ENCODE data around the gene SUSD1.

The SUSD1 gene

DNA sequence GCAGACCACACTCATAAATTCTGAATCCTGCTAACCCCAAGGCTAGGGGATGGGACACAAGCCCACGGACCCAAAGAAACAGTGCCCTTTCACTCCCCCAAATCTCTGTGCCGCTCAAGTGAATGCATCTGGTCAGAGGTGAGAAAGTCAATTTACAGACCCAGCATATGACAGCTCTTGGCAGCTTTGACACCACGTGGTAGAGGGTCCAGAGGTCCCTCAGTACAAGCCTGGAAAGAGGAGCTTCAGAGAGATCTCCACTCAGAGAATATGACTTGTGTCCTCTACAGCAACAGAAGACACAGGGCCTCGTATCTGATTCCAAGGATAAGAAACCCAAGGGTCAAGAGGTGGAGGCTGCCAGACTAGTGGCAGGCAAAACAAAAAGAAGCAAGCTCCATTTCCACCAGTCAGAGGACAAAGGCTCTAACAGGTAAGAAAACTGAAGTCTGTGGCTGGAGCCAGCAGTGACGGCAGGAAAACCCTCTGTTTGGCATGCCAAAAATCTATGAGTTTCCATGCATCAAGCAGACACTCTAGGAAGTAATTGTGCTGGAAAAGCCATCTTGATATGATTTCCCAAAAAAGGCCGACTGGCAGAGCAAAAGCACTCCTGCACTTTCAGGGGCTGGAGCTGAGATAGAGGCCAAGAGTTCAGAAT lies 139.8 kb downstream of the SUSD1 start:
- DNase-seq, result no peak

DNA sequence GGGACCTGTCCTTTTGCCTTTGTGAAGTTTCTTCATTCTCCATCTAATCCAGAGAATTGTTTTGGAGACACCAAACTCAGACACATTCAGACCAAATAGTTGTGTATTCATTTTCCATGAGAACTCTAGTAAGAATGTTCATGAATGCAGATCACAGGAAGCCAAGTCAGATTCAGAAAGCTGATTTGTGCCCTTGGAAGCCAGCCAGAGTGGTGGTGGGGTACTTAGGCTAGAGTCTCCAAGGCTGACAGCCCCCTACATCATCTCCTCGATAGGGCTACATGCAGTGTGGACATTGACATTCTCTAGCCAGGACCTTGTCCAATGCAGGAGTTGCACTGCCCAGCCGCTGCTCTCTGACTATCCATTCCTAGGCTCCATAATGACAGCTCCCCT lies 140.9 kb downstream of the SUSD1 start:
- no peak for DNase-seq

- DNase-seq, result peak; percentile 13
Measured at GRCh38 chr9:112033237-112034215, 141.6 kb downstream of the SUSD1 start.

- peak; percentile 8 for DNase-seq
Measured at GRCh38 chr9:112032743-112033142, 142.4 kb downstream of the SUSD1 start.

DNA sequence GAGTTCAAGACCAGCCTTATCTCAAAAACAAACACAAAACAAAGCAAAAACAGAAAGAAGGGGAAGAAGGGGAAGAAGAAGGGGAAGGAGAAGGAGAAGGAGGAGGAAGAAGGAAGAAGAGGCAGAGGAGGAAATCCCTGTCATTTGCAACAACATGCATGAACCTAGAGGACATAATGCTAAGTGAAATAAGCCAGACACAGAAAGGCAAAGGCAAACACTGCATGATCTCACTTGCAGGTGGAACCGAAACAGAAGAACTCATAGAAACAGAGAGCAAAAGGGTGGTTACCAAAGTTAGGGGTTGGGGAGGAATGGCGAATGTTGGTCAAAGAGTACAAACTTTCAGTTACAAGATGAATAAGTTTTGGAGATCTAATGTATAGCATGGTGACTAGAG lies 143.1 kb downstream of the SUSD1 start:
- no peak for DNase-seq

- no peak for DNase-seq
Measured at GRCh38 chr9:112031400-112031799, 143.7 kb downstream of the SUSD1 start.

GRCh38 chr9:112029921-112030444 lies 145.1 kb downstream of the SUSD1 start:
- DNase-seq, result no peak

GRCh38 chr9:112028242-112029221 lies 146.6 kb downstream of the SUSD1 start:
- DNase-seq, result no peak

DNA sequence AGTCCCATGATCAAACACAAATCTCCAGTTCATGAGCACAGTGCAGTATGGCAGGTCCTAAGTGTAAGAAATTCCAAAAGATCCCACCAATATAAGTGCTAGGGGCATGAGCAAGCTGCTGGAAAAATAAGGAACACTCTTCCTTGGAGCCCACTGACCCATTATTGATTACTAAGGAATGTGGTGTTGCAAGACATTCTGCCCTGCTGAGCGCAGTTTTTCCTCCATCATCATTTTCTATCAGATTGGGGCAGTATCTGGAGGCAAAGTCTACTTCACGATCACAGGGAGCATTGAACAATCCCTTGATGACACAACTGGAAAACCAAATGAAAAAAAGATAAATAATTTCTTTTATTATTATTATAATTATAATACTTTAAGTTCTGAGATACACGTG lies 149.2 kb downstream of the SUSD1 start:
- DNase-seq, result no peak

GRCh38 chr9:112021742-112022141 lies 153.4 kb downstream of the SUSD1 start:
- DNase-seq, result no peak

GRCh38 chr9:112020680-112021596 lies 154.2 kb downstream of the SUSD1 start:
- no peak for DNase-seq

DNA sequence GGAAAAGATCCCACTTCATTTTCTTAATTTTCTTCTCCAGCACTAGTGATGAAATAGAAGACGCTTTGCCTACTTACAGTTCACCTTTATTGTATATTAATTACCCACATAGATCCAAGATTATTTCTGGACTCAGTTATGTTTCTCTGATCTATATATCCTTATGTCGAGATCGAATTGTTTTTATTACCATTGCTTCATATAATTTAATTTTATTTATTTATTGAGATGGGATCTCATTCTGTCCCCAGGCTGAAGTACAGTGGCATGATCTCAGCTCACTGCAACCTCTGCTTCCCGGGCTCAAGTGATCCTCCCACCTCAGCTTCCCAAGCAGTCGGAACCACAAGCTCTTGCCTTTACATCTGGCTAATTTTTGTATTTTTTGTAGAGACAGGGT lies 157.2 kb downstream of the SUSD1 start:
- no peak for DNase-seq

GRCh38 chr9:112015736-112016135 lies 159.4 kb downstream of the SUSD1 start:
- DNase-seq, result no peak

GRCh38 chr9:112015149-112015548 lies 159.9 kb downstream of the SUSD1 start:
- no peak for DNase-seq

DNA sequence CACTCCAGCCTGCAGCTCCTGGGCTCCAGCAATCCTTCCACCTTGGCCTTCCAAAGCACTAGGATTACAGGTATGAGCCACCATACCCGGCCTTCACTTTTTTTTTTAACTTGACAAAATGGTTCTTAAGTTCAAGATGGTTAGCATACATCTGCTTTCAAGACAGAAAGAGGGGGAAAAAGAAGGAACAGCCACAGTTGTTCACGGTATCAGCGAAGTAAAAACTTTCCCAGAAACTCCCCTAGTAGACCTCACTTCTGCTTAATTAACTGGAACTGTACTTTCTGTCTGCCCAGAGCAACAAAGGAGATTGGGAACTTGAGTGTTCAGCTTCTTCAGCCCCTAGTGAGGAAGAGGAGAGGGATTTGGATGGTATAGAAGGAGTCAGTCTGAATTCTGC lies 161.8 kb downstream of the SUSD1 start:
- no peak for DNase-seq

GRCh38 chr9:112012026-112012902 lies 162.8 kb downstream of the SUSD1 start:
- peak; percentile 32 for DNase-seq

DNA sequence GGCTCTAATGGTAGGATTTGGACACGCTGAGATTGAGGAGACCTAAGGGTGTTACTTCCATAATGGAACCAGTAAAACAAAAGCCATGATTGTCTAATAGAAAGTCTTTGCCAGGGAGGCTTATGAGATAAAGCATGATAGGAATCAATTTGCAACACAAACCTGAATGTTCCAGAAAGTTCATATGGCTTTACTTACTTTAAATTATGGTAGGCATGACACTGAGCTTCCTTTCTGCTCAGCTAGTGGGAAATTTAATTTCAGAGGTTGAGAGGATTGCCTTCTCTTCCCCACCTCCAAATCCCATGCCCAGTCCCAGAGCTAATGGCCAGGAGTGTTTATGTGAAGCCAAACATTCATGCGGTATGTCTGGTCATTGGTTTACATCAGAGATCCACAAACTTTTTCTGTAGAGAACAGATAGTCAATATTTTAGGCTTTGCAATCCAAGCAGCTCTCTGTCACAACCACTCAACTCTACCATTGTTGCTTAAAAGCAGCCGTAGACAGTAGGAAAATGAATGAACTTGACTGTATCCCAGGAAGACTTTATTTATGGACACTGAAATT lies 164.0 kb downstream of the SUSD1 start:
- no peak for DNase-seq

GRCh38 chr9:112010537-112010936 lies 164.6 kb downstream of the SUSD1 start:
- DNase-seq, result no peak

- no peak for DNase-seq
Measured at GRCh38 chr9:112009656-112010055, 165.4 kb downstream of the SUSD1 start.

DNA sequence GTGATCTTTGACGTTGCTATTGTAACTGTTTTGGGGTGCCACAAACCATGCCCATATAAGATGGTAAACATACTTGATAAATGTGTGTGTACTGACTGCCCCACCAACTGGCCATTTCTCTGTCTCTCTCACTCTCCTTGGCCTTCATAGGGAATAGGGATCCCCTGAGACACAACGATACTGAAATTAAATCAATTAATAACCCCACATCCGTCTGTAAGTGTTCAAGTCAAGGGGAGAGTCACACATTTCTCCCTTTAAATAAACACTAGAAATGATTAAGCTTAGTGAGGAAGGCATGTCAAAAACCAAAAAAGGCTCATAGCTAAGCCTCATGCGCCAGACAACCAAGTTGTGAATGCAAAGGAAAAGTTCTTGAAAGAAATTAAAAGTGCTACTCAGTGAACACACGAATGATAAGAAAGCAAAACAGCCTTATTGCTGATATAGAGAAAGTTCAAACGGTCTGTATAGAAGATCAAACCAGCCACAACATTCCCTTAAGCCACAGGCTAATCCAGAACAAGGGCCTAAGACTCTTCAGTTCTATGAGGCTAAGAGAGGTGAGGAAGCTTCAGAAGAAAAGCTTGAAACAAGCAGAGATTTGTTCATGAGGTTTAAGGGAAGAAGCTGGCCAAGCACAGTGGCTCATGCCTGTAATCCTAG lies 167.4 kb downstream of the SUSD1 start:
- no peak for DNase-seq

Measured in NCI-H510A treated with DMSO at 0.1 percent for 48 hours (cell line).